Endothelial cell of umbilical vein (primary cell): ENCODE measurements around the gene CIROP. TPM values are rescaled to one million over a fixed set of nuclear protein-coding genes. Genes with fewer than 3 reads are reported as not detected.

ENCODE experiments used
- BruUV-seq: library from RNA; stranded (reverse); fragments of 400-500 nt; replicated peaks from 2 replicates; lab custom pipeline; 2021; lab: Mats Ljungman, UMichigan
- CTCF ChIA-PET: fragments of 300-600, 350-600 bp; sonication (Branson Sonifier 250); formaldehyde crosslinking; loops from one replicate; lab custom pipeline; 2021; ENCODE audit warnings: antibody characterized with exemption, inconsistent platforms; lab: Charles Lee
- POLR2A ChIA-PET: fragments of 300-600, 350-600 bp; sonication (Branson Sonifier 250); formaldehyde crosslinking; loops from one replicate; lab custom pipeline; 2021; ENCODE audit warnings: antibody characterized with exemption, inconsistent platforms; lab: Charles Lee
- DNase-seq: peaks from one replicate; pipeline ENCODE4 v3.0.0-alpha.2; 2011; ENCODE audit warnings: low read depth, low spot score
- FAIRE-seq: peaks from 2 replicates; lab custom pipeline; 2011; peaks lifted over from hg19 to GRCh38; lab: Jason Lieb, UNC
- H2AFZ ChIP-seq: 2 replicates; pipeline ENCODE4 v1.6.0; 2012; ENCODE audit warnings: low read depth, low read length, control low read depth, inconsistent platforms
- H3K27ac ChIP-seq: 2 replicates; pipeline ENCODE4 v1.5.1; 2011; ENCODE audit warnings: low read depth, mild to moderate bottlenecking, control low read depth, low read length, moderate library complexity; ENCODE audit not compliant: insufficient read depth
- H3K27me3 ChIP-seq, 2 experiments: 2 replicates each; pipeline versions ENCODE4 v1.6.0 to v1.6.1; 2011; ENCODE audit warnings: low read length in 2 of 2, mixed read lengths in 1 of 2; ENCODE audit not compliant: control insufficient read depth in 2 of 2, insufficient read depth in 2 of 2
- H3K36me3 ChIP-seq, 2 experiments: 2 replicates in 1 of 2; 3 replicates in 1 of 2; pipeline ENCODE4 v1.5.1; 2011; ENCODE audit warnings: low read length in 2 of 2, mild to moderate bottlenecking in 1 of 2, moderate library complexity in 1 of 2; ENCODE audit not compliant: control insufficient read depth in 2 of 2, insufficient read depth in 2 of 2; ENCODE audit errors: extremely low read depth in 1 of 2
- H3K4me1 ChIP-seq: 3 replicates; pipeline ENCODE4 v1.5.1; 2011; ENCODE audit warnings: mild to moderate bottlenecking, low read length; ENCODE audit not compliant: control insufficient read depth, insufficient read depth; ENCODE audit errors: extremely low read depth
- H3K4me2 ChIP-seq: 2 replicates; pipeline ENCODE4 v1.6.1; 2011; ENCODE audit warnings: low read length, control low read depth, mixed read lengths; ENCODE audit not compliant: insufficient read depth
- H3K4me3 ChIP-seq, 3 experiments: fragments of 200-600 bp in 1 of 3; sonication (generic), shearing (Covaris generic) in 1 of 3; replicated peaks in 1 of 3; 2 replicates each; pipeline ENCODE4 v1.5.1; 2011 to 2016; ENCODE audit warnings: control low read depth in 3 of 3, low read length in 3 of 3, mild to moderate bottlenecking in 2 of 3, inconsistent platforms in 1 of 3, low read depth in 1 of 3, moderate library complexity in 1 of 3; ENCODE audit not compliant: insufficient read depth in 1 of 3
- H3K79me2 ChIP-seq: 2 replicates; pipeline ENCODE4 v1.6.0; 2012; ENCODE audit warnings: low read length, inconsistent platforms; ENCODE audit not compliant: control insufficient read depth, insufficient read depth
- H3K9ac ChIP-seq: replicated peaks from 2 replicates; pipeline ENCODE3; 2011; ENCODE audit warnings: low read length, control low read depth; ENCODE audit not compliant: insufficient read depth; ENCODE audit errors: extremely low read depth
- H3K9me1 ChIP-seq: replicated peaks from 3 replicates; pipeline ENCODE4 v1.6.0; 2011; ENCODE audit warnings: mild to moderate bottlenecking, low read length; ENCODE audit not compliant: control insufficient read depth, insufficient read depth; ENCODE audit errors: extremely low read depth
- H3K9me3 ChIP-seq: replicated peaks from 2 replicates; pipeline ENCODE4 v1.5.1; 2012; ENCODE audit warnings: low read length, inconsistent platforms; ENCODE audit not compliant: control insufficient read depth, insufficient read depth
- H4K20me1 ChIP-seq: replicated peaks from 2 replicates; pipeline ENCODE3; 2011; ENCODE audit warnings: mild to moderate bottlenecking, low read length; ENCODE audit not compliant: control insufficient read depth, insufficient read depth; ENCODE audit errors: extremely low read depth
- CTCF ChIP-seq, 2 donors: IDR thresholded peaks; 1 replicate in 1 of 2; 2 replicates in 1 of 2; pipeline ENCODE4 v1.5.1; 2011; ENCODE audit warnings: low read length in 2 of 2, mild to moderate bottlenecking in 2 of 2, moderate library complexity in 2 of 2, control low read depth in 1 of 2, inconsistent platforms in 1 of 2, low read depth in 1 of 2; ENCODE audit not compliant: insufficient read depth in 1 of 2; ENCODE audit errors: extremely low read depth in 1 of 2
- EZH2 ChIP-seq: IDR thresholded peaks from 2 replicates; pipeline ENCODE4 v1.6.1; 2012; ENCODE audit warnings: borderline replicate concordance, low read depth, mild to moderate bottlenecking, moderate library complexity, low read length, inconsistent platforms; ENCODE audit not compliant: severe bottlenecking
- FOS ChIP-seq: IDR thresholded peaks from 2 replicates; pipeline ENCODE4 v1.6.1; 2011; ENCODE audit warnings: mild to moderate bottlenecking, low read length, moderate library complexity, borderline replicate concordance; ENCODE audit not compliant: insufficient read depth
- GATA2 ChIP-seq: IDR thresholded peaks from 2 replicates; pipeline ENCODE4 v1.7.0; 2011; ENCODE audit warnings: low read depth, mild to moderate bottlenecking, moderate library complexity, mixed read lengths, low read length; ENCODE audit not compliant: insufficient read length, insufficient read depth
- JUN ChIP-seq: IDR thresholded peaks from 2 replicates; pipeline ENCODE4 v1.6.1; 2011; ENCODE audit warnings: borderline replicate concordance, low read depth; ENCODE audit not compliant: insufficient read length, insufficient read depth
- MAX ChIP-seq: IDR thresholded peaks from 2 replicates; pipeline ENCODE4 v1.6.1; 2011; ENCODE audit not compliant: insufficient read depth, insufficient read length
- MYC ChIP-seq: IDR thresholded peaks from one replicate; pipeline ENCODE4 v1.6.1; 2011; ENCODE audit warnings: mild to moderate bottlenecking, low read depth, low read length
- POLR2A ChIP-seq: IDR thresholded peaks from 2 replicates; pipeline ENCODE4 v1.6.1; 2012; ENCODE audit warnings: low read depth, mild to moderate bottlenecking, control low read depth, low read length
- POLR2AphosphoS5 ChIP-seq: IDR thresholded peaks from 2 replicates; pipeline ENCODE4 v1.6.1; 2012; ENCODE audit warnings: low read depth, mild to moderate bottlenecking, control low read depth, low read length, moderate library complexity; ENCODE audit not compliant: insufficient read depth
- dilution Hi-C: fragments of 300-500 bp; cut with MboI; formaldehyde crosslinking; loops from one replicate; pipeline ENCODE4 v1.15.0; 2019; ENCODE audit warnings: low sequenced_read_pairs; ENCODE audit not compliant: extremely low pct_ligation_motif_present
- intact Hi-C: fragments of 100-400 bp; cut with micrococcal nuclease; formaldehyde crosslinking; loops from one replicate; pipeline ENCODE4 v1.10.0; 2022
- polyA plus RNA-seq, 4 experiments: library from polyadenylated mRNA; depleted of rRNA in 3 of 4; stranded (reverse) in 3 of 4; unstranded in 1 of 4; fragments of >200 nt; gene quantifications; 2 replicates each; pipeline versions ENCODE4 v1.2.1 to v1.2.3, GENCODE V29; 2011 to 2012; ENCODE audit warnings: missing spikeins in 1 of 4
- total RNA-seq: library from RNA; stranded (reverse); gene quantifications from 2 replicates; pipeline ENCODE4 v1.2.3, GENCODE V29; 2021

The CIROP gene
- total and polyA plus RNA-seq, 2 donors (not counting 3 experiments of a cell fraction or from before 2014, with no cell fraction given) = not detected

GRCh38 chr14:23052671-23053070 is 52.1 kb downstream of the CIROP start:
- Histone ChIP-seq H3K27ac (no peak overlapping the region), H3K4me3 (no peak overlapping the region), H3K9me1 (no peaks in the 10 kb centered on the region), H3K4me1 (peaks cover 9% of the 10 kb centered on the region), H3K27me3 (no peaks in the 10 kb centered on the region), H3K9ac (no peak overlapping the region), H3K79me2 (no peaks in the 10 kb centered on the region), H3K36me3 (peaks cover 0 to 13% of the 10 kb centered on the region in 2 experiments), H2AFZ (no peak overlapping the region), H4K20me1 (no peaks in the 10 kb centered on the region), H3K4me2 (no peak overlapping the region), H3K9me3 (no peaks in the 10 kb centered on the region)
- FAIRE-seq = no peak
- intact Hi-C loops (loop anchor here (10.0 kb wide), 1 partner anchor 228 kb away; the partner anchor contains the start of gene MRPL52), dilution Hi-C loops (no loop called here)
- no TSS peak for BruUV-seq
- CTCF ChIA-PET = interaction anchor here (1.9 to 13.4 kb wide), 3 partner anchors 9 to 64 kb away, joined by 6 to 1071 read pairs (median 10); partner anchors contain the start of gene AJUBA
- DNase-seq = no peak
- TF ChIP-seq FOS = no peak
- TF ChIP-seq POLR2A = no peak
- TF ChIP-seq JUN = no peak
- no peak for TF ChIP-seq MAX
- no peak for TF ChIP-seq EZH2
- TF ChIP-seq GATA2 = no peak
- no peak for TF ChIP-seq CTCF (IDR thresholded peaks at IDR 0.05; ENCODE audit: extremely low read depth in 1 of 2, insufficient read depth in 1 of 2, low read depth in 1 of 2, low read length in 2 of 2)
- TF ChIP-seq POLR2AphosphoS5 = no peak
- no peak for TF ChIP-seq MYC
- POLR2A ChIA-PET = no interaction called here
